ENCODE data around the gene OR4F15. TPM values are rescaled to one million over a fixed set of nuclear protein-coding genes. Genes with fewer than 3 reads are reported as not detected.
"Not testable (repeated sequence)": the region's sequence is repeated elsewhere in the genome, so short reads cannot be mapped to it uniquely, and the experiment has no call there.

Gene OR4F15
- total RNA-seq, 1 experiment from 2014 or later, result not detected

DNA sequence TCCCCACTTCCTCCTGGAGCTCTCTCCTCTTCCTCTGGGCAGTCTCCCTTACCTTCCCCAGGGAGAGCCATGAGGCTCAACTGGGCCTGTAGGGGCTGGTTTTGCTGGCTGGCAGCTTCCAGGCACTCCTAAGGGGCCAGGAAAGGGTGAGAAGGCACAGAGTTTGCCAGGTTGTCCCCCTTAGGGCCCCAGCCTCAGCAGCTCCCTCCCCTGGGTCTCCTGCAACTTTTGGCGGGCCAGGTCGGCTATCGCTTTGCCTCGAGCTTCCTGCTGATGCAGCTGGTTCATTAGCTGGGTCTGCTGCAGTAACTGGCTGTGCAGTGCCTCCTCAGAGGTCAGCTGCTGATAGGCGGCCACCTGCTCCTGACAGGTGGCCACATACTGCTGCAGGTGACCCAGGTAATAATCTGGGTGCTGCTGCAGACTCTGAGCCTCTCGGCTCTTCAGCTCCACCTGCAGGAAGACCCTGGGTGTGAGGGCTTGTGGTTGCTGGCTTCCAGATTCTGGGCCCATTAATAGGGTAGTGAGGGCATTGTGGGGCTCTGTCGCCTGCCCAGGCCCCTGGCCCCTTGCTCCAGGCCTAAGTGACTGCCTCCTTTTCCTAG, 38.4 kb upstream of the OR4F15 start:
- CTCF ChIA-PET, result no interaction called here
- TF ChIP-seq EZH2phosphoT487 (IDR thresholded peaks at IDR 0.05; ENCODE audit: borderline replicate concordance, low read length), result no peak
- TF ChIP-seq, protein P1, sequence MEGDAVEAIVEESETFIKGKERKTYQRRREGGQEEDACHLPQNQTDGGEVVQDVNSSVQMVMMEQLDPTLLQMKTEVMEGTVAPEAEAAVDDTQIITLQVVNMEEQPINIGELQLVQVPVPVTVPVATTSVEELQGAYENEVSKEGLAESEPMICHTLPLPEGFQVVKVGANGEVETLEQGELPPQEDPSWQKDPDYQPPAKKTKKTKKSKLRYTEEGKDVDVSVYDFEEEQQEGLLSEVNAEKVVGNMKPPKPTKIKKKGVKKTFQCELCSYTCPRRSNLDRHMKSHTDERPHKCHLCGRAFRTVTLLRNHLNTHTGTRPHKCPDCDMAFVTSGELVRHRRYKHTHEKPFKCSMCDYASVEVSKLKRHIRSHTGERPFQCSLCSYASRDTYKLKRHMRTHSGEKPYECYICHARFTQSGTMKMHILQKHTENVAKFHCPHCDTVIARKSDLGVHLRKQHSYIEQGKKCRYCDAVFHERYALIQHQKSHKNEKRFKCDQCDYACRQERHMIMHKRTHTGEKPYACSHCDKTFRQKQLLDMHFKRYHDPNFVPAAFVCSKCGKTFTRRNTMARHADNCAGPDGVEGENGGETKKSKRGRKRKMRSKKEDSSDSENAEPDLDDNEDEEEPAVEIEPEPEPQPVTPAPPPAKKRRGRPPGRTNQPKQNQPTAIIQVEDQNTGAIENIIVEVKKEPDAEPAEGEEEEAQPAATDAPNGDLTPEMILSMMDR (conservative IDR thresholded peaks at IDR 0.05; ENCODE audit: low read depth, low read length), result 0 out of 2 replicates have a peak, but pooled peaks have one; percentile 34

GRCh38 chr15:101775136-101775535, 36.9 kb upstream of the OR4F15 start:
- CTCF ChIA-PET, result no interaction called here
- Histone ChIP-seq H3K9ac (ENCODE audit: low read length) (no peak overlapping the region), H3K79me2 (ENCODE audit: low read length) (no peaks in the 10 kb centered on the region), H3K27me3 (ENCODE audit: low read length) (peaks cover 42% of the 10 kb centered on the region), H3K36me3 (ENCODE audit: low read depth, low read length) (no peaks in the 10 kb centered on the region), H4K20me1 (ENCODE audit: low read length) (no peaks in the 10 kb centered on the region), H3K27ac (ENCODE audit: low read length) (no peak overlapping the region), H3K4me1 (ENCODE audit: insufficient read depth, low read length) (no peaks in the 10 kb centered on the region), H2AFZ (ENCODE audit: low read length) (no peak overlapping the region), H3K4me3 (ENCODE audit: low read length) (no peak overlapping the region), H3F3A (ENCODE audit: low read length, unreplicated experiment) (no peaks in the 10 kb centered on the region), H3K4me2 (ENCODE audit: low read length) (no peak overlapping the region), H3K9me2 (replicated peaks; ENCODE audit: low read length) (no peaks in the 10 kb centered on the region), H3K9me3 (ENCODE audit: low read length) (no peaks in the 10 kb centered on the region)
- DNase-seq (no peak), ATAC-seq (no peak)
- intact Hi-C loops (cut with micrococcal nuclease), result no loop called here
- POLR2A ChIA-PET (ENCODE audit: unreplicated experiment), result no interaction called here
- TF ChIP-seq EZH2phosphoT487 (IDR thresholded peaks at IDR 0.05; ENCODE audit: borderline replicate concordance, low read length), result no peak
- no TSS peak for BruUV-seq (replicated peaks)

More for the DNA sequence above, 38.4 kb upstream of the OR4F15 start:
- DNase-seq, result peak; percentile 19
- no peaks in the 10 kb centered on the region for H4K20me1 ChIP-seq (ENCODE audit: low read length)
- peaks cover 42% of the 10 kb centered on the region for H3K27me3 ChIP-seq (ENCODE audit: low read length)
- H3K9me2 ChIP-seq (replicated peaks; ENCODE audit: low read length), result no peaks in the 10 kb centered on the region
- POLR2A ChIA-PET (ENCODE audit: unreplicated experiment), result no interaction called here
- no peaks in the 10 kb centered on the region for H3K4me1 ChIP-seq (ENCODE audit: insufficient read depth, low read length)
- H3K79me2 ChIP-seq (ENCODE audit: low read length), result no peaks in the 10 kb centered on the region
- no peak for ATAC-seq
- no peak overlapping the region for H3K4me3 ChIP-seq (ENCODE audit: low read length)
- no peak overlapping the region for H2AFZ ChIP-seq (ENCODE audit: low read length)
- no peak overlapping the region for H3K4me2 ChIP-seq (ENCODE audit: low read length)
- no peaks in the 10 kb centered on the region for H3K36me3 ChIP-seq (ENCODE audit: low read depth, low read length)
- no TSS peak for BruUV-seq (replicated peaks)
- H3K9ac ChIP-seq (ENCODE audit: low read length), result no peak overlapping the region
- H3F3A ChIP-seq (ENCODE audit: low read length, unreplicated experiment), result no peaks in the 10 kb centered on the region
- intact Hi-C loops (cut with micrococcal nuclease), result no loop called here
- H3K9me3 ChIP-seq (ENCODE audit: low read length), result no peaks in the 10 kb centered on the region
- no peak overlapping the region for H3K27ac ChIP-seq (ENCODE audit: low read length)

GRCh38 chr15:101778576-101778975, 33.4 kb upstream of the OR4F15 start:
- H3K36me3 ChIP-seq (ENCODE audit: low read depth, low read length); ATAC-seq; H3K4me3 ChIP-seq (ENCODE audit: low read length); H3K27ac ChIP-seq (ENCODE audit: low read length); H3K4me1 ChIP-seq (ENCODE audit: insufficient read depth, low read length); H3K79me2 ChIP-seq (ENCODE audit: low read length); H2AFZ ChIP-seq (ENCODE audit: low read length); BruUV-seq (replicated peaks); CTCF ChIA-PET; POLR2A ChIA-PET (ENCODE audit: unreplicated experiment); intact Hi-C loops (cut with micrococcal nuclease); DNase-seq; H3K4me2 ChIP-seq (ENCODE audit: low read length); H4K20me1 ChIP-seq (ENCODE audit: low read length); H3F3A ChIP-seq (ENCODE audit: low read length, unreplicated experiment); H3K9ac ChIP-seq (ENCODE audit: low read length); H3K9me3 ChIP-seq (ENCODE audit: low read length); H3K9me2 ChIP-seq (replicated peaks; ENCODE audit: low read length): not testable (repeated sequence)
- peaks cover 42% of the 10 kb centered on the region for H3K27me3 ChIP-seq (ENCODE audit: low read length)

DNA sequence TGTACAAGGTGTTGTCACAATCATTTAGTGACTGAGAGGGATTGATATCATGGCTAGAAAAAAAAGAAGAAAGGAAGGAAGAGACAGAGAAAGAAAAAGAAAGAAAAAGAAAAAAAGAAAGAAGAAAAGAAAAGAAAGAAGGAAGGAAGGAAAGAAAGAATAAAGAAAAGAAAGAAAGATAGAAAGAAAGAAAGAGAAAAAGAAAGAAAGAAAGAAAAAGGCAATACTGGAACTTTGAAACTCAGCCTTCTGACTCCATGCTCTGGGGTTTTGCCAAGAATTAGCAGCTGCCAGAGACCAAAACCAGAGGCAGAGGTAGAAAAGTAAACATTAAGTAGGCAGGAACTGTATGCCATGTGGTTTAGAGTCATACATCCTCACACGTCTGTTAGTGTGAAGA, 31.8 kb upstream of the OR4F15 start:
- intact Hi-C loops (cut with micrococcal nuclease); H3K79me2 ChIP-seq (ENCODE audit: low read length); H3K4me1 ChIP-seq (ENCODE audit: insufficient read depth, low read length); H3K9me2 ChIP-seq (replicated peaks; ENCODE audit: low read length); H3K36me3 ChIP-seq (ENCODE audit: low read depth, low read length); CTCF ChIA-PET; H3K4me3 ChIP-seq (ENCODE audit: low read length); POLR2A ChIA-PET (ENCODE audit: unreplicated experiment); H3K9me3 ChIP-seq (ENCODE audit: low read length); H3K4me2 ChIP-seq (ENCODE audit: low read length); H3K9ac ChIP-seq (ENCODE audit: low read length); H3K27ac ChIP-seq (ENCODE audit: low read length); BruUV-seq (replicated peaks); H2AFZ ChIP-seq (ENCODE audit: low read length); H3F3A ChIP-seq (ENCODE audit: low read length, unreplicated experiment); H4K20me1 ChIP-seq (ENCODE audit: low read length); ATAC-seq: not testable (repeated sequence)
- DNase-seq, result peak; percentile 17
- H3K27me3 ChIP-seq (ENCODE audit: low read length), result peaks cover 40% of the 10 kb centered on the region

All from PC-3 (cell line).